Caco-2 (cell line): ENCODE measurements around the gene CLIC5. TPM values are rescaled to one million over a fixed set of nuclear protein-coding genes. Genes with fewer than 3 reads are reported as not detected.

Experiments used
- BruUV-seq: library from RNA; stranded (reverse); fragments of 400-500 nt; replicated peaks from 2 replicates; lab custom pipeline; 2021; lab: Mats Ljungman, UMichigan
- CTCF ChIA-PET: fragments of 300-600 bp; sonication (Branson Sonifier 250); formaldehyde crosslinking; loops from one replicate; lab custom pipeline; 2022; ENCODE audit warnings: antibody characterized with exemption; lab: Charles Lee
- POLR2A ChIA-PET: fragments of 300-600 bp; sonication (Branson Sonifier 250); formaldehyde crosslinking; loops from one replicate; lab custom pipeline; 2022; ENCODE audit warnings: antibody characterized with exemption; lab: Charles Lee
- DNase-seq, 2 experiments: peaks; one replicate each; pipeline versions ENCODE4 v3.0.0 to v3.0.0-alpha.2; 2020 to 2022
- H3K27me3 ChIP-seq: replicated peaks from 2 replicates; pipeline ENCODE4 v1.6.0; 2011; ENCODE audit warnings: low read length; ENCODE audit not compliant: control insufficient read depth, insufficient read depth
- H3K36me3 ChIP-seq: 2 replicates; pipeline ENCODE4 v1.5.1; 2011; ENCODE audit warnings: low read length; ENCODE audit not compliant: control insufficient read depth, insufficient read depth
- H3K4me1 ChIP-seq: fragments of 250-450 bp; sonication (Bioruptor Pico); 2 replicates; pipeline ENCODE4 v1.5.1; 2020; ENCODE audit warnings: mild to moderate bottlenecking
- H3K4me3 ChIP-seq: 2 replicates; pipeline ENCODE4 v1.5.1; 2011; ENCODE audit warnings: low read depth, mild to moderate bottlenecking, control low read depth, low read length
- H3K9me3 ChIP-seq: fragments of 250-450 bp; sonication (Bioruptor Pico); 2 replicates; pipeline ENCODE4 v1.5.1; 2020; ENCODE audit warnings: mild to moderate bottlenecking, moderate library complexity
- H3K27ac Mint-ChIP-seq: one replicate; pipeline ENCODE4 v1.8.0; 2022; ENCODE audit warnings: mixed read lengths; ENCODE audit not compliant: unreplicated experiment
- H3K27me3 Mint-ChIP-seq: one replicate; pipeline ENCODE4 v1.8.0; 2022; ENCODE audit warnings: mixed read lengths; ENCODE audit not compliant: insufficient read depth, unreplicated experiment
- H3K36me3 Mint-ChIP-seq: one replicate; pipeline ENCODE4 v1.8.0; 2022; ENCODE audit warnings: mild to moderate bottlenecking, mixed read lengths; ENCODE audit not compliant: insufficient read depth, unreplicated experiment
- H3K4me1 Mint-ChIP-seq: one replicate; pipeline ENCODE4 v1.8.0; 2022; ENCODE audit warnings: low read depth, mixed read lengths; ENCODE audit not compliant: unreplicated experiment
- H3K4me3 Mint-ChIP-seq: one replicate; pipeline ENCODE4 v1.8.0; 2022; ENCODE audit warnings: mild to moderate bottlenecking, moderate library complexity, mixed read lengths; ENCODE audit not compliant: unreplicated experiment
- H3K9me3 Mint-ChIP-seq: one replicate; pipeline ENCODE4 v1.8.0; 2022; ENCODE audit warnings: mixed read lengths; ENCODE audit not compliant: unreplicated experiment
- intact Hi-C: fragments of 100-400 bp; cut with micrococcal nuclease; formaldehyde crosslinking; loops from one replicate; pipeline ENCODE4 v1.10.0; 2022; ENCODE audit not compliant: unreplicated experiment
- total RNA-seq: library from RNA; stranded (reverse); gene quantifications from 2 replicates; pipeline ENCODE4 v1.2.3, GENCODE V29; 2022
- TF ChIP-seq, protein P1 (sequence below), 2 experiments: fragments of 200-600 bp in 1 of 2; IDR thresholded peaks; 1 replicate in 1 of 2; 2 replicates in 1 of 2; pipeline versions ENCODE4 v1.5.1 to v1.8.0; 2011 to 2022; ENCODE audit warnings: antibody characterized with exemption in 1 of 2, control low read depth in 1 of 2, inconsistent platforms in 1 of 2, low read depth in 1 of 2, low read length in 1 of 2, mild to moderate bottlenecking in 1 of 2, moderate library complexity in 1 of 2; ENCODE audit not compliant: insufficient read depth in 1 of 2, severe bottlenecking in 1 of 2, unreplicated experiment in 1 of 2

The CLIC5 gene
- total RNA-seq, 1 experiment from 2014 or later, result 15.1 TPM

GRCh38 chr6:45916692-45917091 lies 99.0 kb downstream of the CLIC5 start:
- Histone ChIP-seq H3K27me3 (no peaks in the 10 kb centered on the region), H3K9me3 (no peaks in the 10 kb centered on the region), H3K4me3 (no peak overlapping the region), H3K4me1 (no peaks in the 10 kb centered on the region), H3K36me3 (no peaks in the 10 kb centered on the region)
- no peak for DNase-seq
- Mint-ChIP-seq H3K27ac (no peak overlapping the region), H3K36me3 (no peaks in the 10 kb centered on the region), H3K9me3 (no peaks in the 10 kb centered on the region), H3K27me3 (no peaks in the 10 kb centered on the region), H3K4me1 (no peaks in the 10 kb centered on the region), H3K4me3 (no peak overlapping the region)
- POLR2A ChIA-PET, result no interaction called here
- no TSS peak for BruUV-seq
- TF ChIP-seq, protein P1, sequence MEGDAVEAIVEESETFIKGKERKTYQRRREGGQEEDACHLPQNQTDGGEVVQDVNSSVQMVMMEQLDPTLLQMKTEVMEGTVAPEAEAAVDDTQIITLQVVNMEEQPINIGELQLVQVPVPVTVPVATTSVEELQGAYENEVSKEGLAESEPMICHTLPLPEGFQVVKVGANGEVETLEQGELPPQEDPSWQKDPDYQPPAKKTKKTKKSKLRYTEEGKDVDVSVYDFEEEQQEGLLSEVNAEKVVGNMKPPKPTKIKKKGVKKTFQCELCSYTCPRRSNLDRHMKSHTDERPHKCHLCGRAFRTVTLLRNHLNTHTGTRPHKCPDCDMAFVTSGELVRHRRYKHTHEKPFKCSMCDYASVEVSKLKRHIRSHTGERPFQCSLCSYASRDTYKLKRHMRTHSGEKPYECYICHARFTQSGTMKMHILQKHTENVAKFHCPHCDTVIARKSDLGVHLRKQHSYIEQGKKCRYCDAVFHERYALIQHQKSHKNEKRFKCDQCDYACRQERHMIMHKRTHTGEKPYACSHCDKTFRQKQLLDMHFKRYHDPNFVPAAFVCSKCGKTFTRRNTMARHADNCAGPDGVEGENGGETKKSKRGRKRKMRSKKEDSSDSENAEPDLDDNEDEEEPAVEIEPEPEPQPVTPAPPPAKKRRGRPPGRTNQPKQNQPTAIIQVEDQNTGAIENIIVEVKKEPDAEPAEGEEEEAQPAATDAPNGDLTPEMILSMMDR (IDR thresholded peaks at IDR 0.05; ENCODE audit: insufficient read depth in 1 of 2, low read depth in 1 of 2, low read length in 1 of 2, severe bottlenecking in 1 of 2, unreplicated experiment in 1 of 2), result no peak
- intact Hi-C loops, result loop anchor here (5.0 kb wide), 1 partner anchor 79 kb away; no protein-coding TSS in a partner anchor
- CTCF ChIA-PET, result no interaction called here

DNA sequence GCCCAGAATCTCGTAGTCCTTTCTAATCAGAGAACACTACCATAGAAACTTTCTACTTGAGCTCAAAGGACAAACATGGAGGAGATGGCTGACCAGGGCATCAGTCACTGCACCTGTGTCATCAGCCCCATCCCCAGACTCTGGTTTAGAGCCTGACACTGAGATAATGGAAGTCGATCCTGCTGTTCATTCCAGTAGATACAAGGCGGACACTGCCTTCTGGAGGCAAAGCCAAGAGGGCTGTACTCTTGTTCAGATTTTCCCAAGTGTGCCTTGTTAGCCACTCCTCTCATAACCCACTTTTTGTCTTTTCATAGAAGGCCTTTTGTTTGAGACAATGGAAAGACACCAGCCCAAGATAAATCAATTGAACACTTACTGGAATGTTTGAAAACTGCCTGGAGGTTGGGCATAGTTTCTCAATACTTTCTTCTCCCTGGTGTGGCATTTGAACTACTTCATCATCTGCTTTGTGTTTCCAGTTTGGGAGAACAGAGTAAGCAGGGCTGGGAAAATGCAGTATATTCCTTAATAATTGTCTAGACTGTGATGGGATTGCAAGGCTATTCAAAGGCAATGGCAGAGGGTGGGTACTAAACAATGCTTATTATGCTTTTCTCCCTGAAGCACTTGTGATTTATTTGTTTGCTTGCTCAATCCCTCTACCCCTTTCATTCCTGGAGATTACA lies 99.7 kb downstream of the CLIC5 start:
- ChIA-PET POLR2A (no interaction called here), CTCF (interaction anchor here (0.8 kb wide), 1 partner anchor 201 kb away, joined by 3 read pairs; no protein-coding TSS in a partner anchor)
- no peak overlapping the region for H3K4me3 ChIP-seq
- BruUV-seq, result no TSS peak
- H3K36me3 Mint-ChIP-seq, result no peaks in the 10 kb centered on the region
- no peaks in the 10 kb centered on the region for H3K27me3 Mint-ChIP-seq
- no peaks in the 10 kb centered on the region for H3K9me3 ChIP-seq
- no peaks in the 10 kb centered on the region for H3K36me3 ChIP-seq
- intact Hi-C loops, result loop anchor here (5.0 kb wide), 1 partner anchor 79 kb away; no protein-coding TSS in a partner anchor
- H3K27ac Mint-ChIP-seq, result no peak overlapping the region
- H3K27me3 ChIP-seq, result no peaks in the 10 kb centered on the region
- H3K4me1 ChIP-seq, result no peaks in the 10 kb centered on the region
- no peaks in the 10 kb centered on the region for H3K4me1 Mint-ChIP-seq
- DNase-seq, result no peak
- TF ChIP-seq, protein P1 (IDR thresholded peaks at IDR 0.05; ENCODE audit: insufficient read depth in 1 of 2, low read depth in 1 of 2, low read length in 1 of 2, severe bottlenecking in 1 of 2, unreplicated experiment in 1 of 2), result no peak
- H3K9me3 Mint-ChIP-seq, result no peaks in the 10 kb centered on the region
- H3K4me3 Mint-ChIP-seq, result no peak overlapping the region

- no peak overlapping the region for H3K4me3 ChIP-seq
- BruUV-seq, result no TSS peak
- H3K9me3 ChIP-seq, result no peaks in the 10 kb centered on the region
- POLR2A ChIA-PET, result no interaction called here
- H3K27me3 ChIP-seq, result no peaks in the 10 kb centered on the region
- H3K27me3 Mint-ChIP-seq, result no peaks in the 10 kb centered on the region
- no peak overlapping the region for H3K27ac Mint-ChIP-seq
- no peak overlapping the region for H3K4me3 Mint-ChIP-seq
- H3K36me3 Mint-ChIP-seq, result no peaks in the 10 kb centered on the region
- intact Hi-C loops, result no loop called here
- no peaks in the 10 kb centered on the region for H3K36me3 ChIP-seq
- TF ChIP-seq, protein P1 (IDR thresholded peaks at IDR 0.05; ENCODE audit: insufficient read depth in 1 of 2, low read depth in 1 of 2, low read length in 1 of 2, severe bottlenecking in 1 of 2, unreplicated experiment in 1 of 2), result no peak
- H3K4me1 ChIP-seq, result no peaks in the 10 kb centered on the region
- DNase-seq, result no peak
- CTCF ChIA-PET, result no interaction called here
- H3K9me3 Mint-ChIP-seq, result no peaks in the 10 kb centered on the region
- H3K4me1 Mint-ChIP-seq, result no peaks in the 10 kb centered on the region
Observed at GRCh38 chr6:45911691-45912090, 104.0 kb downstream of the CLIC5 start.
